Activated T-cell treated with anti-CD3 and anti-CD28 coated beads for 1 hour (primary cell): ENCODE data around the gene PFKP.
"Not testable (repeated sequence)": the region's sequence is repeated elsewhere in the genome, so short reads cannot be mapped to it uniquely, and the experiment has no call there.

Experiments used
- DNase-seq: peaks from one replicate; pipeline ENCODE4 v3.0.0-alpha.2; 2020; ENCODE audit warnings: low read depth

PFKP gene

GRCh38 chr10:3099291-3100092, 32.1 kb downstream of the PFKP start:
- no peak for DNase-seq

GRCh38 chr10:3100093-3100792, 32.9 kb downstream of the PFKP start:
- no peak for DNase-seq

GRCh38 chr10:3100856-3101640, 33.7 kb downstream of the PFKP start:
- DNase-seq = no peak

- no peak for DNase-seq
These were observed 35.5 kb downstream of the PFKP start for GRCh38 chr10:3102720-3103427.

GRCh38 chr10:3103646-3104045, 36.3 kb downstream of the PFKP start:
- no peak for DNase-seq

- DNase-seq = no peak
These were observed 37.0 kb downstream of the PFKP start for GRCh38 chr10:3104251-3104918.

- no peak for DNase-seq
These were observed 37.8 kb downstream of the PFKP start for GRCh38 chr10:3105166-3105565.

GRCh38 chr10:3105905-3106304, 38.6 kb downstream of the PFKP start:
- no peak for DNase-seq

- DNase-seq = not testable (repeated sequence)
These were observed 39.0 kb downstream of the PFKP start for GRCh38 chr10:3106328-3106727.

GRCh38 chr10:3106928-3107425, 39.6 kb downstream of the PFKP start:
- no peak for DNase-seq

GRCh38 chr10:3107426-3107961, 40.1 kb downstream of the PFKP start:
- DNase-seq = no peak

- DNase-seq = no peak
These were observed 40.7 kb downstream of the PFKP start for GRCh38 chr10:3108033-3108432.

- no peak for DNase-seq
These were observed 41.3 kb downstream of the PFKP start for GRCh38 chr10:3108575-3109105.

GRCh38 chr10:3109196-3109595, 41.8 kb downstream of the PFKP start:
- DNase-seq = no peak

GRCh38 chr10:3109633-3110032, 42.3 kb downstream of the PFKP start:
- no peak for DNase-seq

- DNase-seq = no peak
These were observed 43.7 kb downstream of the PFKP start for GRCh38 chr10:3110782-3111620.

- DNase-seq = no peak
These were observed 44.3 kb downstream of the PFKP start for GRCh38 chr10:3111621-3112163.

- DNase-seq = no peak
These were observed 46.0 kb downstream of the PFKP start for GRCh38 chr10:3113343-3113720.

GRCh38 chr10:3115685-3116084, 48.3 kb downstream of the PFKP start:
- no peak for DNase-seq
